ENCODE results near the gene IRF3.

DNA sequence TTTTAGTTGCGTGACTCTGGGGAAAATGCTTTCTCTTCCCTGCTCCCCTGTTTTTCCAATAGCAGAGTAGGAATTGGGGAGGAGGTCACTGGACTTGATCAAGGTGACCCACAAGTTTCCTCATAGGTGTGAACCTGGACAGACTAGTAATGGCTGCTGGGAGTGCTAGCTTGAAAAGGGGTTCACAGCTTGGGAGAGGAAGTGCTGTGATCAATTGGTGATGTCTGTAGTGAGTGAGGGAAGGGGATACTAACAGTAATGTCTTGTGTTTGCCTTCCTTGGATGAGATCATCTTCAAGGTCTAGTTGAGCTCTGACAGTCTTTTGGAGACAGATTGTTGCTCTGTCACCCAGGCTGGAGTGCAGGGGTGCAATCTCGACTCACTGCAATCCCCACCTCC, 1.8 kb upstream of the IRF3 start:
- TF ChIP-seq, protein P1, sequence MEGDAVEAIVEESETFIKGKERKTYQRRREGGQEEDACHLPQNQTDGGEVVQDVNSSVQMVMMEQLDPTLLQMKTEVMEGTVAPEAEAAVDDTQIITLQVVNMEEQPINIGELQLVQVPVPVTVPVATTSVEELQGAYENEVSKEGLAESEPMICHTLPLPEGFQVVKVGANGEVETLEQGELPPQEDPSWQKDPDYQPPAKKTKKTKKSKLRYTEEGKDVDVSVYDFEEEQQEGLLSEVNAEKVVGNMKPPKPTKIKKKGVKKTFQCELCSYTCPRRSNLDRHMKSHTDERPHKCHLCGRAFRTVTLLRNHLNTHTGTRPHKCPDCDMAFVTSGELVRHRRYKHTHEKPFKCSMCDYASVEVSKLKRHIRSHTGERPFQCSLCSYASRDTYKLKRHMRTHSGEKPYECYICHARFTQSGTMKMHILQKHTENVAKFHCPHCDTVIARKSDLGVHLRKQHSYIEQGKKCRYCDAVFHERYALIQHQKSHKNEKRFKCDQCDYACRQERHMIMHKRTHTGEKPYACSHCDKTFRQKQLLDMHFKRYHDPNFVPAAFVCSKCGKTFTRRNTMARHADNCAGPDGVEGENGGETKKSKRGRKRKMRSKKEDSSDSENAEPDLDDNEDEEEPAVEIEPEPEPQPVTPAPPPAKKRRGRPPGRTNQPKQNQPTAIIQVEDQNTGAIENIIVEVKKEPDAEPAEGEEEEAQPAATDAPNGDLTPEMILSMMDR (IDR thresholded peaks at IDR 0.05) = no peak
- no peak for TF ChIP-seq POLR2A (IDR thresholded peaks at IDR 0.05)
